Sigmoid colon (tissue), 3 donors: ENCODE results near the gene SPATA4.

ENCODE experiments used
- CTCF ChIP-seq, 4 experiments: fragments of 450-650 bp in 3 of 4; fragments of 200-600 bp in 1 of 4; IDR thresholded peaks; one replicate each; pipeline ENCODE4 v1.5.1; 2016 to 2019; ENCODE audit warnings: antibody characterized with exemption in 4 of 4, mild to moderate bottlenecking in 3 of 4, moderate library complexity in 2 of 4
- POLR2A ChIP-seq, 2 donors: fragments of 450-650 bp; IDR thresholded peaks; one replicate each; pipeline ENCODE4 v1.6.1; 2016; ENCODE audit warnings: antibody characterized with exemption in 2 of 2, mild to moderate bottlenecking in 2 of 2, moderate library complexity in 2 of 2

DNA sequence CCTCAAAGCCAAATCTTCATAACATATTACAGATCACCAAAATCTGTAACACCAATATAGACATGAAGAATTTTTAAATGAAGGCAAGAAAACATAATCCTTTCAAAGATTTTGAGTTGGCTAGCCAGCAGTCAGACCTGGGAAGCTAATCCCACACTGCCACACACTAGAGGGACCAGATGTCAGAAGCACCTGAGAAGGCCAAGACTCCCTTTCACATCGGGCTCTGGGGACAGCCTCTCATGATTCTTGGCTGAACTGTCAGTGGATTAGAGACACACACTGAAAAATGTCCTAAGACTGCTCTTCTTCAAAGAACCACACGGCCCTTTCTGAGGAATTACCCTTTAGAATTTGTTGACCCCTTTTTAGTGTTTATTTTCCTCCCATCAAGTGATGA lies 28.2 kb upstream of the SPATA4 start:
- TF ChIP-seq CTCF (IDR thresholded peaks at IDR 0.05) (no peak), POLR2A (IDR thresholded peaks at IDR 0.05) (no peak)
